GM23338 (cell line): ENCODE results near the gene TMEFF1. TPM values are rescaled to one million over a fixed set of nuclear protein-coding genes. Genes with fewer than 3 reads are reported as not detected.

Experiments
- ATAC-seq: fragments of 200-7000 bp; cut with Tn5 transposase; 3 replicates; pipeline ENCODE4 v1.9.1; 2020
- DNase-seq: peaks from one replicate; pipeline ENCODE4 v3.0.0-alpha.2; 2015; ENCODE audit warnings: low spot score
- H2AFZ ChIP-seq: fragments of 200-600 bp; sonication (generic); 2 replicates; pipeline ENCODE4 v1.8.0; 2016; ENCODE audit warnings: antibody characterized with exemption, mild to moderate bottlenecking, moderate library complexity
- H3F3A ChIP-seq: fragments of 200-600 bp; sonication (generic); replicated peaks from 2 replicates; pipeline ENCODE4 v1.8.0; 2017; ENCODE audit warnings: antibody characterized with exemption, mixed run types, low read depth
- H3K27ac ChIP-seq: fragments of 200-600 bp; sonication (generic); 2 replicates; pipeline ENCODE4 v1.6.1; 2016; ENCODE audit warnings: low read depth
- H3K27me3 ChIP-seq: fragments of 200-600 bp; sonication (generic); 2 replicates; pipeline ENCODE4 v1.8.0; 2016; ENCODE audit warnings: mild to moderate bottlenecking, mixed run types, moderate library complexity; ENCODE audit not compliant: insufficient read depth
- H3K36me3 ChIP-seq: fragments of 200-600 bp; sonication (generic); 2 replicates; pipeline ENCODE4 v1.8.0; 2016; ENCODE audit warnings: mild to moderate bottlenecking; ENCODE audit not compliant: insufficient read depth
- H3K4me1 ChIP-seq: fragments of 200-600 bp; sonication (generic); 2 replicates; pipeline ENCODE4 v1.8.0; 2016; ENCODE audit warnings: mild to moderate bottlenecking, moderate library complexity; ENCODE audit not compliant: insufficient read depth
- H3K4me2 ChIP-seq: fragments of 200-600 bp; sonication (generic); 2 replicates; pipeline ENCODE4 v1.7.1; 2017; ENCODE audit warnings: mixed run types
- H3K4me3 ChIP-seq: fragments of 200-600 bp; sonication (generic); 2 replicates; pipeline ENCODE4 v1.6.1; 2016; ENCODE audit warnings: mixed run types
- H3K79me2 ChIP-seq: fragments of 200-600 bp; sonication (generic); replicated peaks from 2 replicates; pipeline ENCODE4 v1.8.0; 2017; ENCODE audit warnings: mild to moderate bottlenecking; ENCODE audit not compliant: insufficient read depth
- H3K9me2 ChIP-seq: fragments of 200-600 bp; sonication (generic); 2 replicates; pipeline ENCODE4 v1.8.0; 2017; ENCODE audit not compliant: insufficient read depth
- H4K20me1 ChIP-seq: fragments of 200-600 bp; sonication (generic); replicated peaks from 2 replicates; pipeline ENCODE4 v1.8.0; 2017; ENCODE audit warnings: mild to moderate bottlenecking; ENCODE audit not compliant: insufficient read depth
- H3K27ac Mint-ChIP-seq: 2 replicates; pipeline ENCODE4 v1.8.0; 2020; ENCODE audit warnings: inconsistent platforms, mild to moderate bottlenecking, moderate library complexity, mixed read lengths
- H3K27me3 Mint-ChIP-seq: 3 replicates; pipeline ENCODE4 v1.8.0; 2022; ENCODE audit warnings: low read depth, mild to moderate bottlenecking, moderate library complexity, mixed read lengths, inconsistent platforms; ENCODE audit not compliant: insufficient read depth, poor library complexity
- H3K36me3 Mint-ChIP-seq: 3 replicates; pipeline ENCODE4 v1.8.0; 2021; ENCODE audit warnings: low read depth, mild to moderate bottlenecking, inconsistent platforms, moderate library complexity, mixed read lengths
- H3K4me1 Mint-ChIP-seq: 3 replicates; pipeline ENCODE4 v1.8.0; 2020; ENCODE audit warnings: mild to moderate bottlenecking, inconsistent platforms, mixed read lengths
- H3K4me3 Mint-ChIP-seq: 3 replicates; pipeline ENCODE4 v1.8.0; 2021; ENCODE audit warnings: moderate library complexity, mild to moderate bottlenecking, inconsistent platforms, mixed read lengths
- H3K9me3 Mint-ChIP-seq: 3 replicates; pipeline ENCODE4 v1.8.0; 2020; ENCODE audit warnings: moderate library complexity, mild to moderate bottlenecking, inconsistent platforms, mixed read lengths
- CREB1 ChIP-seq: fragments of 250-450 bp; sonication (Bioruptor Pico); IDR thresholded peaks from 2 replicates; pipeline ENCODE4 v1.5.0; 2020; ENCODE audit warnings: low read depth, mild to moderate bottlenecking, moderate library complexity
- EZH2 ChIP-seq: fragments of 200-600 bp; sonication (generic); IDR thresholded peaks from one replicate; pipeline ENCODE4 v1.8.0; 2017; ENCODE audit warnings: antibody characterized with exemption, mild to moderate bottlenecking, low read depth; ENCODE audit not compliant: unreplicated experiment
- EZH2phosphoT487 ChIP-seq: fragments of 200-600 bp; sonication (generic); IDR thresholded peaks from one replicate; pipeline ENCODE4 v1.8.1; 2018; ENCODE audit warnings: antibody characterized with exemption; ENCODE audit not compliant: unreplicated experiment
- JUNB ChIP-seq: IDR thresholded peaks from one replicate; pipeline ENCODE4 v1.6.1; 2016; ENCODE audit warnings: antibody characterized with exemption; ENCODE audit not compliant: unreplicated experiment
- STAT1 ChIP-seq: IDR thresholded peaks from one replicate; pipeline ENCODE4 v1.6.1; 2016; ENCODE audit warnings: antibody characterized with exemption; ENCODE audit not compliant: unreplicated experiment
- ZNF114 ChIP-seq: fragments of 250-450 bp; sonication (Bioruptor Pico); IDR thresholded peaks from 2 replicates; pipeline ENCODE4 v1.5.0; 2020; ENCODE audit warnings: mild to moderate bottlenecking, moderate library complexity
- ZNF331 ChIP-seq: fragments of 250-450 bp; sonication (Bioruptor Pico); IDR thresholded peaks from 2 replicates; pipeline ENCODE4 v1.5.0; 2020; ENCODE audit warnings: low read depth, mild to moderate bottlenecking, moderate library complexity
- polyA plus RNA-seq: library from polyadenylated mRNA; unstranded; fragments of >200 nt; fragmentation: Nextera tagmentation; extraction: Ambion mirVana; gene quantifications from 2 replicates; pipeline ENCODE4 v1.2.1, GENCODE V29; 2016
- total RNA-seq: library from RNA; depleted of rRNA; stranded (reverse); fragments of >200 nt; shearing (Covaris generic); gene quantifications from 2 replicates; pipeline ENCODE4 v1.2.3, GENCODE V29; 2014
- TF ChIP-seq, protein P1 (sequence below): fragments of 250-450 bp; sonication (Bioruptor Pico); IDR thresholded peaks from 2 replicates; pipeline ENCODE4 v1.5.0; 2020; ENCODE audit warnings: mild to moderate bottlenecking, moderate library complexity
- TF ChIP-seq, protein P2 (sequence below): IDR thresholded peaks from one replicate; pipeline ENCODE4 v1.6.1; 2018; ENCODE audit warnings: antibody characterized with exemption; ENCODE audit not compliant: unreplicated experiment
- TF ChIP-seq, protein P3 (sequence below): IDR thresholded peaks from 2 replicates; pipeline ENCODE4 v1.6.1; 2016; ENCODE audit warnings: antibody characterized with exemption

Gene TMEFF1
- total and polyA plus RNA-seq, 2 experiments from 2014 or later = 6.6 to 85.2 TPM

DNA sequence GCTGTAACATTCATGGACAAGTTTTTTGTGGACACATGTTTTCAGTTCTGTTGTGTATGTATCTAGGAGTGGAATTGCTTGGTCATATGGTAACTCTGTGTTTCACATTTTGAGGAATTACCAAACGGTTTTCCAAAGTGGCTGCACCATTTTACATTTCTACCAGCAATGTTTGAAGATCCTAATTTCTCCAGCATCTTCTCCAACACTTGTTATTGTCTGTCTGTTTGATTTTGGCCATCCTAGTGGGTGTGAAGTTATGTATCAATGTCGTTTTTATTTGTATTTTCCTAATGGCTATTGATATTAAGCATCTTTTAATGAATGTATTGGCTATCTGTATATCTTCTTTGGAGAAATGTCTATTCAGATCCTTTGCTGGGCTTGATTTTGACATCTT, 6.9 kb downstream of the TMEFF1 start:
- Mint-ChIP-seq H3K9me3 (no peaks in the 10 kb centered on the region), H3K4me1 (peaks cover 26% of the 10 kb centered on the region), H3K4me3 (no peak overlapping the region), H3K36me3 (no peaks in the 10 kb centered on the region), H3K27me3 (peaks cover 1% of the 10 kb centered on the region), H3K27ac (no peak overlapping the region)
- ATAC-seq (no peak), DNase-seq (no peak)
- no peak overlapping the region for H3K4me3 ChIP-seq
- H3K27ac ChIP-seq = no peak overlapping the region
- no peak for TF ChIP-seq CREB1 (CRISPR knock-in tag)
- no peak for TF ChIP-seq STAT1
- no peak for TF ChIP-seq ZNF114 (CRISPR knock-in tag)
- TF ChIP-seq, protein P1, sequence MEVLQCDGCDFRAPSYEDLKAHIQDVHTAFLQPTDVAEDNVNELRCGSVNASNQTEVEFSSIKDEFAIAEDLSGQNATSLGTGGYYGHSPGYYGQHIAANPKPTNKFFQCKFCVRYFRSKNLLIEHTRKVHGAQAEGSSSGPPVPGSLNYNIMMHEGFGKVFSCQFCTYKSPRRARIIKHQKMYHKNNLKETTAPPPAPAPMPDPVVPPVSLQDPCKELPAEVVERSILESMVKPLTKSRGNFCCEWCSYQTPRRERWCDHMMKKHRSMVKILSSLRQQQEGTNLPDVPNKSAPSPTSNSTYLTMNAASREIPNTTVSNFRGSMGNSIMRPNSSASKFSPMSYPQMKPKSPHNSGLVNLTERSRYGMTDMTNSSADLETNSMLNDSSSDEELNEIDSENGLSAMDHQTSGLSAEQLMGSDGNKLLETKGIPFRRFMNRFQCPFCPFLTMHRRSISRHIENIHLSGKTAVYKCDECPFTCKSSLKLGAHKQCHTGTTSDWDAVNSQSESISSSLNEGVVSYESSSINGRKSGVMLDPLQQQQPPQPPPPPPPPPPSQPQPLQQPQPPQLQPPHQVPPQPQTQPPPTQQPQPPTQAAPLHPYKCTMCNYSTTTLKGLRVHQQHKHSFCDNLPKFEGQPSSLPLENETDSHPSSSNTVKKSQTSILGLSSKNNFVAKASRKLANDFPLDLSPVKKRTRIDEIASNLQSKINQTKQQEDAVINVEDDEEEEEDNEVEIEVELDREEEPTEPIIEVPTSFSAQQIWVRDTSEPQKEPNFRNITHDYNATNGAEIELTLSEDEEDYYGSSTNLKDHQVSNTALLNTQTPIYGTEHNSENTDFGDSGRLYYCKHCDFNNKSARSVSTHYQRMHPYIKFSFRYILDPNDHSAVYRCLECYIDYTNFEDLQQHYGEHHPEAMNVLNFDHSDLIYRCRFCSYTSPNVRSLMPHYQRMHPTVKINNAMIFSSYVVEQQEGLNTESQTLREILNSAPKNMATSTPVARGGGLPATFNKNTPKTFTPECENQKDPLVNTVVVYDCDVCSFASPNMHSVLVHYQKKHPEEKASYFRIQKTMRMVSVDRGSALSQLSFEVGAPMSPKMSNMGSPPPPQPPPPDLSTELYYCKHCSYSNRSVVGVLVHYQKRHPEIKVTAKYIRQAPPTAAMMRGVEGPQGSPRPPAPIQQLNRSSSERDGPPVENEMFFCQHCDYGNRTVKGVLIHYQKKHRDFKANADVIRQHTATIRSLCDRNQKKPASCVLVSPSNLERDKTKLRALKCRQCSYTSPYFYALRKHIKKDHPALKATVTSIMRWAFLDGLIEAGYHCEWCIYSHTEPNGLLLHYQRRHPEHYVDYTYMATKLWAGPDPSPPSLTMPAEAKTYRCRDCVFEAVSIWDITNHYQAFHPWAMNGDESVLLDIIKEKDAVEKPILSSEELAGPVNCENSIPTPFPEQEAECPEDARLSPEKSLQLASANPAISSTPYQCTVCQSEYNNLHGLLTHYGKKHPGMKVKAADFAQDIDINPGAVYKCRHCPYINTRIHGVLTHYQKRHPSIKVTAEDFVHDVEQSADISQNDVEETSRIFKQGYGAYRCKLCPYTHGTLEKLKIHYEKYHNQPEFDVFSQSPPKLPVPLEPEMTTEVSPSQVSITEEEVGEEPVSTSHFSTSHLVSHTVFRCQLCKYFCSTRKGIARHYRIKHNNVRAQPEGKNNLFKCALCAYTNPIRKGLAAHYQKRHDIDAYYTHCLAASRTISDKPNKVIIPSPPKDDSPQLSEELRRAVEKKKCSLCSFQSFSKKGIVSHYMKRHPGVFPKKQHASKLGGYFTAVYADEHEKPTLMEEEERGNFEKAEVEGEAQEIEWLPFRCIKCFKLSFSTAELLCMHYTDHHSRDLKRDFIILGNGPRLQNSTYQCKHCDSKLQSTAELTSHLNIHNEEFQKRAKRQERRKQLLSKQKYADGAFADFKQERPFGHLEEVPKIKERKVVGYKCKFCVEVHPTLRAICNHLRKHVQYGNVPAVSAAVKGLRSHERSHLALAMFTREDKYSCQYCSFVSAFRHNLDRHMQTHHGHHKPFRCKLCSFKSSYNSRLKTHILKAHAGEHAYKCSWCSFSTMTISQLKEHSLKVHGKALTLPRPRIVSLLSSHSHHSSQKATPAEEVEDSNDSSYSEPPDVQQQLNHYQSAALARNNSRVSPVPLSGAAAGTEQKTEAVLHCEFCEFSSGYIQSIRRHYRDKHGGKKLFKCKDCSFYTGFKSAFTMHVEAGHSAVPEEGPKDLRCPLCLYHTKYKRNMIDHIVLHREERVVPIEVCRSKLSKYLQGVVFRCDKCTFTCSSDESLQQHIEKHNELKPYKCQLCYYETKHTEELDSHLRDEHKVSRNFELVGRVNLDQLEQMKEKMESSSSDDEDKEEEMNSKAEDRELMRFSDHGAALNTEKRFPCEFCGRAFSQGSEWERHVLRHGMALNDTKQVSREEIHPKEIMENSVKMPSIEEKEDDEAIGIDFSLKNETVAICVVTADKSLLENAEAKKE (CRISPR knock-in tag) = no peak
- TF ChIP-seq, protein P2, sequence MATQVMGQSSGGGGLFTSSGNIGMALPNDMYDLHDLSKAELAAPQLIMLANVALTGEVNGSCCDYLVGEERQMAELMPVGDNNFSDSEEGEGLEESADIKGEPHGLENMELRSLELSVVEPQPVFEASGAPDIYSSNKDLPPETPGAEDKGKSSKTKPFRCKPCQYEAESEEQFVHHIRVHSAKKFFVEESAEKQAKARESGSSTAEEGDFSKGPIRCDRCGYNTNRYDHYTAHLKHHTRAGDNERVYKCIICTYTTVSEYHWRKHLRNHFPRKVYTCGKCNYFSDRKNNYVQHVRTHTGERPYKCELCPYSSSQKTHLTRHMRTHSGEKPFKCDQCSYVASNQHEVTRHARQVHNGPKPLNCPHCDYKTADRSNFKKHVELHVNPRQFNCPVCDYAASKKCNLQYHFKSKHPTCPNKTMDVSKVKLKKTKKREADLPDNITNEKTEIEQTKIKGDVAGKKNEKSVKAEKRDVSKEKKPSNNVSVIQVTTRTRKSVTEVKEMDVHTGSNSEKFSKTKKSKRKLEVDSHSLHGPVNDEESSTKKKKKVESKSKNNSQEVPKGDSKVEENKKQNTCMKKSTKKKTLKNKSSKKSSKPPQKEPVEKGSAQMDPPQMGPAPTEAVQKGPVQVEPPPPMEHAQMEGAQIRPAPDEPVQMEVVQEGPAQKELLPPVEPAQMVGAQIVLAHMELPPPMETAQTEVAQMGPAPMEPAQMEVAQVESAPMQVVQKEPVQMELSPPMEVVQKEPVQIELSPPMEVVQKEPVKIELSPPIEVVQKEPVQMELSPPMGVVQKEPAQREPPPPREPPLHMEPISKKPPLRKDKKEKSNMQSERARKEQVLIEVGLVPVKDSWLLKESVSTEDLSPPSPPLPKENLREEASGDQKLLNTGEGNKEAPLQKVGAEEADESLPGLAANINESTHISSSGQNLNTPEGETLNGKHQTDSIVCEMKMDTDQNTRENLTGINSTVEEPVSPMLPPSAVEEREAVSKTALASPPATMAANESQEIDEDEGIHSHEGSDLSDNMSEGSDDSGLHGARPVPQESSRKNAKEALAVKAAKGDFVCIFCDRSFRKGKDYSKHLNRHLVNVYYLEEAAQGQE = no peak
- TF ChIP-seq JUNB = no peak
- no peak for TF ChIP-seq EZH2phosphoT487
- TF ChIP-seq EZH2 = no peak
- TF ChIP-seq, protein P3, sequence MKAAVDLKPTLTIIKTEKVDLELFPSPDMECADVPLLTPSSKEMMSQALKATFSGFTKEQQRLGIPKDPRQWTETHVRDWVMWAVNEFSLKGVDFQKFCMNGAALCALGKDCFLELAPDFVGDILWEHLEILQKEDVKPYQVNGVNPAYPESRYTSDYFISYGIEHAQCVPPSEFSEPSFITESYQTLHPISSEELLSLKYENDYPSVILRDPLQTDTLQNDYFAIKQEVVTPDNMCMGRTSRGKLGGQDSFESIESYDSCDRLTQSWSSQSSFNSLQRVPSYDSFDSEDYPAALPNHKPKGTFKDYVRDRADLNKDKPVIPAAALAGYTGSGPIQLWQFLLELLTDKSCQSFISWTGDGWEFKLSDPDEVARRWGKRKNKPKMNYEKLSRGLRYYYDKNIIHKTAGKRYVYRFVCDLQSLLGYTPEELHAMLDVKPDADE = no peak
- TF ChIP-seq ZNF331 (CRISPR knock-in tag) = no peak
- peaks cover 100% of the 10 kb centered on the region for H3K79me2 ChIP-seq
- H4K20me1 ChIP-seq = peaks cover 55% of the 10 kb centered on the region; the same call in 1 of the 2 replicates
- H3F3A ChIP-seq = no peaks in the 10 kb centered on the region
- H3K36me3 ChIP-seq = no peaks in the 10 kb centered on the region
- no peaks in the 10 kb centered on the region for H3K9me2 ChIP-seq
- no peak overlapping the region for H2AFZ ChIP-seq
- peaks cover 12% of the 10 kb centered on the region for H3K4me1 ChIP-seq
- H3K27me3 ChIP-seq = no peaks in the 10 kb centered on the region
- H3K4me2 ChIP-seq = no peak overlapping the region
